Measurements from ENCODE around the gene NT5M.

NT5M gene

GRCh38 chr17:17356149-17356930 is 53.2 kb downstream of the NT5M start:
- DNase-seq, result peak; percentile 64

- no peak for DNase-seq
Measured at GRCh38 chr17:17356931-17357270, 53.7 kb downstream of the NT5M start.

GRCh38 chr17:17358060-17358751 is 55.0 kb downstream of the NT5M start:
- no peak for DNase-seq

GRCh38 chr17:17358866-17359265 is 55.7 kb downstream of the NT5M start:
- no peak for DNase-seq

GRCh38 chr17:17359271-17359670 is 56.1 kb downstream of the NT5M start:
- DNase-seq, result no peak

- DNase-seq, result no peak
Measured at GRCh38 chr17:17360087-17360730, 57.0 kb downstream of the NT5M start.

- DNase-seq, result no peak
Measured at GRCh38 chr17:17361543-17361866, 58.3 kb downstream of the NT5M start.

GRCh38 chr17:17361867-17362539 is 58.8 kb downstream of the NT5M start:
- no peak for DNase-seq

GRCh38 chr17:17362540-17362930 is 59.4 kb downstream of the NT5M start:
- no peak for DNase-seq

- peak; percentile 55 for DNase-seq
Measured at GRCh38 chr17:17363638-17364337, 60.6 kb downstream of the NT5M start.

- no peak for DNase-seq
Measured at GRCh38 chr17:17364338-17364667, 61.1 kb downstream of the NT5M start.

GRCh38 chr17:17365476-17366110 is 62.4 kb downstream of the NT5M start:
- DNase-seq, result peak; percentile 20

GRCh38 chr17:17366235-17366634 is 63.1 kb downstream of the NT5M start:
- DNase-seq, result no peak

GRCh38 chr17:17366941-17367875 is 64.0 kb downstream of the NT5M start:
- DNase-seq, result no peak

- DNase-seq, result no peak
Measured at GRCh38 chr17:17367931-17368330, 64.8 kb downstream of the NT5M start.

- no peak for DNase-seq
Measured at GRCh38 chr17:17370711-17371110, 67.5 kb downstream of the NT5M start.

- no peak for DNase-seq
Measured at GRCh38 chr17:17372856-17373520, 69.8 kb downstream of the NT5M start.

- no peak for DNase-seq
Measured at GRCh38 chr17:17375841-17376240, 72.7 kb downstream of the NT5M start.

- no peak for DNase-seq
Measured at GRCh38 chr17:17376362-17376761, 73.2 kb downstream of the NT5M start.

- DNase-seq, result no peak
Measured at GRCh38 chr17:17377071-17377967, 74.1 kb downstream of the NT5M start.

Data from RPMI8226 (cell line).